Activated naive CD8-positive, alpha-beta T cell treated with anti-CD3 and anti-CD28 coated beads, Interleukin-2, amount 10 ng/mL, durations not matched to agents 7 days and 5 days (primary cell): ENCODE measurements around the gene ADGRD1. TPM values are rescaled to one million over a fixed set of nuclear protein-coding genes. Genes with fewer than 3 reads are reported as not detected.
"Not testable (repeated sequence)": the region's sequence is repeated elsewhere in the genome, so short reads cannot be mapped to it uniquely, and the experiment has no call there.

Experiments
- ATAC-seq: fragments of 150-1000 bp; cut with Tn5 transposase; one replicate; pipeline ENCODE4 v1.10.0; 2021; ENCODE audit warnings: low read depth, moderate library complexity
- POLR2A ChIA-PET: fragments of 350-600 bp; sonication (Branson Sonifier 250); formaldehyde crosslinking; loops from one replicate; lab custom pipeline; 2021; ENCODE audit warnings: antibody characterized with exemption; lab: Charles Lee
- DNase-seq: peaks from one replicate; pipeline ENCODE4 v3.0.0; 2021
- H3K27ac Mint-ChIP-seq: one replicate; pipeline ENCODE4 v1.8.0; 2022; ENCODE audit warnings: mild to moderate bottlenecking, mixed read lengths
- H3K27me3 Mint-ChIP-seq: one replicate; pipeline ENCODE4 v1.8.0; 2022; ENCODE audit warnings: mild to moderate bottlenecking, moderate library complexity, mixed read lengths
- H3K36me3 Mint-ChIP-seq: one replicate; pipeline ENCODE4 v1.8.0; 2021; ENCODE audit warnings: mild to moderate bottlenecking, mixed read lengths
- H3K4me1 Mint-ChIP-seq: one replicate; pipeline ENCODE4 v1.8.0; 2021; ENCODE audit warnings: mixed read lengths
- H3K4me3 Mint-ChIP-seq: one replicate; pipeline ENCODE4 v1.8.0; 2022; ENCODE audit warnings: mild to moderate bottlenecking, moderate library complexity, mixed read lengths
- H3K9me3 Mint-ChIP-seq: one replicate; pipeline ENCODE4 v1.8.0; 2021; ENCODE audit warnings: mixed read lengths
- total RNA-seq, 2 experiments: library from RNA; stranded (reverse); gene quantifications; one replicate each; pipeline ENCODE4 v1.2.3, GENCODE V29; 2021

ADGRD1 gene
- total RNA-seq, 2 experiments from 2014 or later: not detected

DNA sequence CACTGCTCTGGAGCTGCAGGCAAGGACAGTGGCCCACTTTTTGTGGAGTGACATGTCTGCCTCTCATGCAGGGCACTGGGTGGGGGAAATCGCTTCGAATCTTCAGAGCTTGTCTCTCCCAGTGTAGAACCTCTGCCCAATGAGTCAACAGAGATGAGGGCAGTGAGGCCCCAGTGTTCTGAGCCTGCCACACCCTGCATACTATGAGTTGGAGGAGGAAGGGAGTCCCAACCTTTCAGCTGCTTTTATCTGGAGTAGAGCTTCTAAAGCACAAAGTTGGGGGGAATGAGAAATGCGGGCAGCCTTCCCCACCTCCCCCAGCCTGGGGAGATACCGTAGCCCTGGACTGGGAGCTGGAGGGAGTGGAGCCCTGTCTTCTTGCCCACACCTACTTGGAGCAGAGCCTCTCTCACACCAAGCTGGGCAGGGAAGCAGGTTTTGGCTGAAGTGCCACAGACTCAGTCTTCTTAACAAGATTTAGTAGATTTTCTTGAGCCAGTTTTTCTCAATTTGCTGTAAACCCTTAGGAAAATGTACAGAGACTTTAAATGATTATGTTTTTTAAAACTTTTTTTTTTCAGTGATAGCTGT lies 159.1 kb downstream of the ADGRD1 start:
- POLR2A ChIA-PET: no interaction called here
- peaks cover 1% of the 10 kb centered on the region for H3K9me3 Mint-ChIP-seq

DNA sequence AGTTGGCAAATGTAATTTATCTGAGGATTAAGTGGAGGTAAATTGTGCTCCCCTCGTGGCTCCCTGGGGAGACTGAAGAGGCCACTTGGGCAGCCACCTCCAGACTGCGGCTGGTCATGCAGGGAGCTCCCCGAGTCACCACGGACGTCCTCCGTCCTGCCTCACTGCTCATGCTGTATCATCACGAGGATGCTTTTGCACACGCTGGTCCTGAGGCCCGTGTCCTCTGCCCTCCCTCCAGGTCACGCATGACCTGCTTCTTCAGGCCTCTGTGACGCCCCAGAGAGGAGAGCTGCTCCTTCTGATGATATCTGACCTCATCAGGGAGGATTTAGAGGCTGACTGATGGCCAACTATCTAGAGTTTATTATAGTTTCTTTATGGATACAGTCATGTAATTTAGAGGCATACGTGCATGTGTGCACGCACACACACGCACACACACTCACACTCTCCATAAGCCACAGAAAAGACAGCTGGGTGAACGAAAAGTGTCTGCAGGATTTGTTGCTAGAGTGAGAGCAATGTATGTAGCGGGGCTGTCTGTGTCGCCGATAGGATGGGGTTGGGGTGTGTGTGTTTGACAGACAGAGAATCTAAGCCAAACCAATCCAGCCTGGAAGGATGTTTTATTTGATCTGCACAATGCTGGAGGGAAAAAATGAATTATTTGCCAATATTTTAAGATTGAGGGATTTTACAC lies 160.0 kb downstream of the ADGRD1 start:
- DNase-seq: no peak
- Mint-ChIP-seq H3K27me3 (peaks cover 10% of the 10 kb centered on the region), H3K9me3 (peaks cover 1% of the 10 kb centered on the region), H3K4me3 (no peak overlapping the region), H3K27ac (no peak overlapping the region), H3K36me3 (no peaks in the 10 kb centered on the region), H3K4me1 (no peaks in the 10 kb centered on the region)
- no peak for ATAC-seq
- POLR2A ChIA-PET: no interaction called here

More for the DNA sequence above, 159.1 kb downstream of the ADGRD1 start:
- Mint-ChIP-seq H3K27ac (no peak overlapping the region), H3K4me1 (no peaks in the 10 kb centered on the region), H3K27me3 (peaks cover 10% of the 10 kb centered on the region), H3K36me3 (no peaks in the 10 kb centered on the region), H3K4me3 (no peak overlapping the region)
- no peak for ATAC-seq
- DNase-seq: no peak

DNA sequence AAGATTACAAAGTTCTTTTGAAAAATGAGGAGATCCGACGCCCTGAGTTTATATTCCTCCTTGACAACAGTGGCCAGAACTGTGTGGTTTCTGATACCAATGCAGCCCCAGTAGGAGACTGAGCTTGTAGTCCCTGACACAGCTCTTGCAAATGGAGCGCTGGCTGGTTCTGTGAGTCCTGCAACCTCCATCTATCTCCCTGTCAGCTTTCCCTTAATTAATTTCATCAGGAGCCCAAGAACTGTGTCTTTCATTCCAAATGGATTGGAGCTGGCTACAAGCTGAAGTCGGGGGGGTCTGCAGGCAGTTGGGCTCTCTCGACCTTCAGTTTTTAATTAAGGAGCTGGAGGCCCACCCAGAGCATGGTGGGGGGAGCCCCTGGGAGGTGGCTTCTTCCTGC lies 160.6 kb downstream of the ADGRD1 start:
- Mint-ChIP-seq H3K27ac (no peak overlapping the region), H3K36me3 (no peaks in the 10 kb centered on the region), H3K27me3 (peaks cover 7% of the 10 kb centered on the region), H3K4me3 (no peak overlapping the region), H3K9me3 (no peaks in the 10 kb centered on the region), H3K4me1 (no peaks in the 10 kb centered on the region)
- no peak for DNase-seq
- POLR2A ChIA-PET: no interaction called here
- ATAC-seq: no peak

DNA sequence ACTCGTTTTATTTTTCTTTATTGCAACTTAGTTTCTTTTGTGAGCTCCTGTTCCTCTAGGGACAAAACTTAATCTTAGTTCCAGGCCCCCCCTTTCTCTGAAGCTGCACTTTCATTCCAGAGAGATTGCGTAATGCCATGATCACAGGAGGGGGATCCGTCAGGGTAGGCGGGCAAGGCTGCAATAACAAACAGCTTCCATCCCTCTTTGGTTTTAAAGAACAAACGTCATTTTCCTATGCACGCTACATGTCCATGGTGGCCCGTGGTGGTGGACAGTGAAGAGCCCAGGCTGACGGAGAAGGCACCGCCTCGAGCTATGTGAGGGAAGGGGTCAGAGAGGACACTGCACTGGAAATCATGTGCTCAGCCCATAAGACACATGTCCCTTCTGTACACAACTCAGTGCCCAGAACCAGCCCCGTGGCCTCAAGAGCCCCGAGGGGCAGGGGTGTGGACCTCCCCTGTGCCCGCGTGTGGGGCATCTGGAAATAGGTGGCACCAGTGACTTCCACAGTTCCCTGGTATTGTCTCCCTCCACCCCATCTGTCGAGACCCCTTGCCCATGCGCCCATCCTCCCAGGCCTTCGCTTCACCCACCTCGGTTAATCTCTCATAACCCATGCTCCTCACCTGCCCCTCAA lies 161.4 kb downstream of the ADGRD1 start:
- H3K27ac Mint-ChIP-seq: no peak overlapping the region
- POLR2A ChIA-PET: no interaction called here
- H3K9me3 Mint-ChIP-seq: no peaks in the 10 kb centered on the region

DNA sequence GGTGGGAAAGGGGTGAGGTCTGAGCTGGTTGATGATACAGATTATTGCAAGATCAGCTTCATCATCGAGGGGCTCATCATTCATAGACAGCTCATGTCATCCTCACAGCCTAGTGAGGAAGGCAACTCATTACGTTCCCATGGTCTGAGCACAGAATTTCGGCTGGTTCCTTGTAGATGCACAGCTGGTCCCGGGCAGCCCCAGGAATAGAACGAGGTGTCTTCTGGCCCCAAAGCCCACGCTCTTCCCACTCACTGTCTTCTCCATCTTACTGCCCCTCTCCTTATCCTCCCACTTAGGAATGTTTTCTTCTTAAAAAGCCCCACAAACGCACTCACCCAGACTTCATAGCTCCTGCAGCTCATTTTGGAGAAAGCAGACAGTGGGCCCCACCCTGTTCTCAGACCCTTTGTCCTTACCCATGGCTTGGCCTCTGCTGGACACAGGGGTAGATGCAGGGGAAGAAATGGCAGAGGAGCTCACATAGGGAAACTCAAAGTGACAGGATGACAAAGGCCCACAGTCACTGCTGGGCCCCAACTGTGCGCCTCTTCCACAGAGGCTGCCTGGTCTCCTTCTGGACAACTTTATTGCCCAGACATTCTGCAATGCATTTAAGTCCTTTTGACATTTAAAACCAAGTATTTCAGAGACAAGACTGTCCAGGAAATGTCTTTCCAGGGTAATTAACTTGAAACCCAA lies 162.2 kb downstream of the ADGRD1 start:
- no peak overlapping the region for H3K27ac Mint-ChIP-seq
- DNase-seq (no peak), ATAC-seq (no peak)
- peaks cover 5% of the 10 kb centered on the region for H3K27me3 Mint-ChIP-seq
- no peak overlapping the region for H3K4me3 Mint-ChIP-seq
- H3K36me3 Mint-ChIP-seq: no peaks in the 10 kb centered on the region
- no peaks in the 10 kb centered on the region for H3K4me1 Mint-ChIP-seq
- no peaks in the 10 kb centered on the region for H3K9me3 Mint-ChIP-seq
- POLR2A ChIA-PET: no interaction called here

More for the DNA sequence above, 161.4 kb downstream of the ADGRD1 start:
- no peaks in the 10 kb centered on the region for H3K36me3 Mint-ChIP-seq
- ATAC-seq (no peak), DNase-seq (no peak)
- peaks cover 9% of the 10 kb centered on the region for H3K27me3 Mint-ChIP-seq
- H3K4me1 Mint-ChIP-seq: no peaks in the 10 kb centered on the region
- H3K4me3 Mint-ChIP-seq: no peak overlapping the region

DNA sequence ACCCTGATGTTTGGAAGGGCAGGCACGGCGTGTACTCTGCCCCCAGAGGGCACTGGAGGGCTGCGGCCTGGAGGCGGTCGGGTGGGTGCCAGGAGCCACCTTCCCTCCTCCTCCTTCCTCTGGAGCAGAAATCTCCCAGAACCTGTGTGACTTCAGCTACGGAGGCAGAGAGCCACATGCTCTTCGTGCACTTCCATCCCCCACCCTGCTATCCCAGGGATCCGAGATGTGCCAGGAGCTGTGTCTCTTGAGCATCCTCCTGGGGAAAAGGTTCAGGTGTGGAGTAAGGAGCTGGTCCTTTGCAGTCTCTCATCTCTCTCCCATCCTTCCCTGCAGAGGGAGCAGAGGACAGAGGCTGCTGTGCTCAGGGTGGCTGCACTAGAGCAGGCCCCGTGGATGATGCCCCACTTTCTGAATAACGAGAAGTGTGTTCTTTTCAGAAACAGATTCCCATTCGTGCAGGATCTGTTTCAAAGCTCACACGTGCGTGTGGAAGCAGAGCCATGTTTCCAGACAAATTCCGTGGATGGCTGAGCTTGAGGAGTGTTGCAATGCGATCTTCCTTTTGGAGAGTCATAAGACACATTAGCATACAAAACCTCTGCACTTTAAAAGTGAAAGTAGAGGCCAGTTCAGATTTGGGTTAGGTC lies 162.9 kb downstream of the ADGRD1 start:
- POLR2A ChIA-PET: no interaction called here
- no peak for ATAC-seq
- H3K4me1 Mint-ChIP-seq: no peaks in the 10 kb centered on the region

DNA sequence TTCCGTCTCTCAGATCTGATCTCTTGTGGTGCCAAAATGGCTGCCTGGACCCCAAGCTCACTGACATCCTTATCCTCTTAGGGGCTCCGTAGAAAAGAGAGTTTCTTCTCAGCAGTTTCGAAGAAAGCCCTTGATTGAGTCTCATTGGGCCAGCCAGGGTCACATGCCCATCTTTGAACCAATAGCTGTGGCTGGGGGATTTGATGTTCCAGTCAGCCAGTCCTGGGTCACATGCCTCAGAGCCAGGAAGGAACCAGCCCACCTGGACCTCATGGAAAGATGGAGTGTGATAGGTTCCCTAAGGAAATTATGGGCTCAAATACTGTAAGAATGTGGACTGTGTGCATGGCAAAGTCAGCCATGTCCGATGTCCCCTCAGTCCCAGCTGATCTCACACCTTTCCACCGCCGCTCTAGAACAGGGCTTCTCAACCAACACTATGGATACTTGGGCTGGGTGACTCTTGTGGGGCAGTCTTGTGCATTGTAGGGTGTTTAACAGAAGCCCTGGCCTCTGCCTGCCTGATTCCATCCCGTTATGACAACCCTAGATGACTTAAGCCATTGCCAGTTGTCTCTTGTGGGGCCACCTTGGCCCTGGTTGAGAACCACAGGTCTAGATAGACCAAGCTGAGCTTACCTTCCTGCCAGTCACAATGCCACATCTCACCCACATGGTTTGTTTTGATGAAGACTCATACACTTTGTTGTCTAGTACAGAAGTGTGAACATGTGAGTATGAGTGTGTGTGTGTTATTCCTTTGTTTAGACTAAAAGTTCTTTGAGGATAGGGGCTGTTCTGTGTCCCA lies 163.9 kb downstream of the ADGRD1 start:
- H3K27me3 Mint-ChIP-seq: peaks cover 2% of the 10 kb centered on the region
- DNase-seq (peak; percentile 10), ATAC-seq (no peak)
- no peak overlapping the region for H3K4me3 Mint-ChIP-seq
- H3K4me1 Mint-ChIP-seq: no peaks in the 10 kb centered on the region
- H3K27ac Mint-ChIP-seq: no peak overlapping the region
- POLR2A ChIA-PET: no interaction called here
- H3K36me3 Mint-ChIP-seq: no peaks in the 10 kb centered on the region
- H3K9me3 Mint-ChIP-seq: no peaks in the 10 kb centered on the region

More for the DNA sequence above, 162.9 kb downstream of the ADGRD1 start:
- Mint-ChIP-seq H3K4me3 (no peak overlapping the region), H3K27ac (no peak overlapping the region), H3K27me3 (peaks cover 5% of the 10 kb centered on the region), H3K9me3 (no peaks in the 10 kb centered on the region), H3K36me3 (no peaks in the 10 kb centered on the region)
- no peak for DNase-seq

DNA sequence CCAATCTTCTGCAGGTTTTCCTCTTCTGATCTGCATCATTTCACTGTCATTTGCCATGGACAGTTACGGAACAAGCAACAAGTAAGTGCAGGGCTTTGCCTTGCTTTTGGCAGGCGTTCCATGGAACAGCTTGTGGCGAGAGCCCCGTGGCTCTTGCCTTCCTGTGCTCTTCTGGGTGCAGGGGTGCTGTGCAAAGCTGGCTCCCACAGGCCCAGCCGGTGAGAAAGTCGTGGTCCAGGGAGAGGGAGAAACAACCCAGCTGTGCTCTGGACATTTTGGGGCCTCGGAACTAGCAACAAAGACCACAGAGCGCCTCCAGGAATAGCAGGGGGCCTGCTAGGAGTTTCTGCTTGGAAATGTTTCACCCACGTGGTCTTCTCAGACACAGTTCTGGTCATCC lies 164.7 kb downstream of the ADGRD1 start:
- H3K36me3 Mint-ChIP-seq: no peaks in the 10 kb centered on the region
- no peaks in the 10 kb centered on the region for H3K9me3 Mint-ChIP-seq
- ATAC-seq: no peak
- H3K27ac Mint-ChIP-seq: no peak overlapping the region
- no peaks in the 10 kb centered on the region for H3K4me1 Mint-ChIP-seq
- peaks cover 2% of the 10 kb centered on the region for H3K27me3 Mint-ChIP-seq
- DNase-seq: peak; percentile 3
- POLR2A ChIA-PET: no interaction called here
- H3K4me3 Mint-ChIP-seq: no peak overlapping the region

DNA sequence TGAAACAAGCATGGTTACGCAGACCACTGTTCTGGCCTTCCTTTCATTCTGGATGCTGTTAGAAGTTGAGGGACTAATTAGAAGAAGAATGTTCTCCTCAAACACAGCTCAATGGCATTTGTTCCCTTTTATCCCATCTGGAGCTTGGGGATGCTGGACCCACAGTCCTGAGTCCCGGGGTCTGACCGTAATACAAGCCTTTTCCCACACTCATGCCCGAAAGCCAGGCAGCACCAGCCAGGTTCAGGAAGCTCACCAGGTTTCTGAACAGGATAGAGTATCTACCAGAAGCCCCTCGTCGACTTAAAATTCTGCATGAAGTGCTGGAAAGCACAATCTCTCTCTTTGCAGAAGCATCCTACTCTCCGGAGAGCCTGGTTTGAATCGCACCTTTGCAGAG lies 165.6 kb downstream of the ADGRD1 start:
- H3K27me3 Mint-ChIP-seq, H3K4me1 Mint-ChIP-seq, H3K9me3 Mint-ChIP-seq, POLR2A ChIA-PET, H3K4me3 Mint-ChIP-seq, DNase-seq, H3K27ac Mint-ChIP-seq, ATAC-seq, H3K36me3 Mint-ChIP-seq: not testable (repeated sequence)

DNA sequence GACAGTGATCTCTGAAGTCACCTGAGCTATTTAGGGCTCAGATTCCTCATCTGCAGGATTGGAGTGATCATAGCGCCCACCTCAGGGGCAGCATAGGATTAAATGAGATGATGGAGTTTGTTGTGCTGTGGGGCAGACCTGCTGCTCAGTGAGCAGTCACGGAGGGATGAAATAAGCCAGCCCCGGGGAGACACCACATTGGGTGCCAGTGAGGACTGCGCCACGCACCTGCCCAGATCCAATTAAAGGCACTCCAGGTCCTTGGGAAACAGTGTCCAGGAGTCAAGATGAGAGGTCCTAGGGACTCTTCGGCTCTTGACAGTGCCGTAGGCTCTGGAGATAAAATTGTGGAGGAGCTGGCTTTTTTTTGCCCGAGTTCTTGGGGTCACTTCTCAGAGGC lies 166.2 kb downstream of the ADGRD1 start:
- peaks cover 2% of the 10 kb centered on the region for H3K27me3 Mint-ChIP-seq
- no peak overlapping the region for H3K4me3 Mint-ChIP-seq
- ATAC-seq (no peak), DNase-seq (no peak)
- no peaks in the 10 kb centered on the region for H3K4me1 Mint-ChIP-seq
- no peak overlapping the region for H3K27ac Mint-ChIP-seq
- H3K9me3 Mint-ChIP-seq: no peaks in the 10 kb centered on the region
- no peaks in the 10 kb centered on the region for H3K36me3 Mint-ChIP-seq
- POLR2A ChIA-PET: no interaction called here

DNA sequence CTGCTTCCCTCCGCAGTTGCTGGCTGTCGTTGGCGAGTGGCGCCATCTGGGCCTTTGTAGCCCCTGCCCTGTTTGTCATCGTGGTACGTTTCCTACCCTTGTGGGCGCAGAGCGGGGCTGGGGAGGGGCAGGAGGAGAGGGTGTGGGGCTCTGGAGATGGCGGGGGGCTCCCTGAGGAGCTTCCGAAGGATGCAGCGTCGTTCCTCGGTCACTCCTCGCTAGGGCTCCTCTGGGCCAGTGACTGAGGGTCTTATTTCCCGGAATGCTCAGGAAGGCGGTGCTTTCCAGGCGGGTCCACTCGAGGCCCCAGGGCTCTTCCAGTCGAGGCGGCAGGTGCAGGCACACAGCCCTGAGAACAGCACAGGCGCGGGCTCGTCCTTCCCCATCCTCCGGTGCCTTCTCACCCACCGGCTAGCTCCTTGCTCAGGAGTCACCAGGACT lies 167.1 kb downstream of the ADGRD1 start:
- Mint-ChIP-seq H3K4me3 (no peak overlapping the region), H3K9me3 (no peaks in the 10 kb centered on the region), H3K27me3 (peaks cover 4% of the 10 kb centered on the region), H3K27ac (no peak overlapping the region), H3K4me1 (no peaks in the 10 kb centered on the region), H3K36me3 (no peaks in the 10 kb centered on the region)
- ATAC-seq (no peak), DNase-seq (no peak)
- POLR2A ChIA-PET: no interaction called here

DNA sequence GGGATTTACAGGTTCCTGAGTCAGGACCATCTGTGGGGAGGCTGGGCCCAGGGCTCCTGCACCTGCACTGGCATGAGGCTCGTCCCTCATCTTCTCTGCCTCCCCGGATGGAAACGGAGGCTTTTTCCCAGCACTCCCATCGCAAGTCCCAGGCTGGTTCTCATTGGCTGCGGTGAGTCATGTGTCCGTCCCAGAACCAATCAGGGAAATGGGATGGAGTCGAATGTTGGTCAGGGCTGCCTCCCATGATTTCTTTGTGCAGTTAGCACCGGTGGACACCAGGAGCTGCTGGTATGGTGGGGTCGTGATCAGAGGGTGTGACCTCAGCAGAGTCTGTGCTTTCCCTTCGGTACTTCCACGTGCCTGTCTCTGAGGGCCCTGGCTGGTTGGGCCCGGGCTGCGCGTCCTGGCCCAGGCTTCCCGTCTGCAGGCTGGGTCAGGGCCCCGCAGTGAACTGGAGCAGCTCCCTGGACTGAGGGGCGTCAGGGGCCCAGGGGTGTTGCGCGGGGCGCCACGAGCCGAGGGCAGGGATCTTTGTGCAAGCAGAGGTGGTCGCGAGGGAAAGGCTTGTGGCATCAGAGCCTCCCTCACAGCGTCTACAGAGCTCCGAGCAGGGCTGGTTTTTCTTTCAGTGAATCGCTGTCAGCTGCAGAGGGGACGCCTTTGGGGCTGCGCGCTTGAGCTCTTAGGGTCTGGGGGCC lies 168.1 kb downstream of the ADGRD1 start:
- no peak overlapping the region for H3K4me3 Mint-ChIP-seq
- POLR2A ChIA-PET: no interaction called here
- DNase-seq (no peak), ATAC-seq (no peak)
- no peaks in the 10 kb centered on the region for H3K4me1 Mint-ChIP-seq
- no peak overlapping the region for H3K27ac Mint-ChIP-seq
- H3K9me3 Mint-ChIP-seq: no peaks in the 10 kb centered on the region
- no peaks in the 10 kb centered on the region for H3K36me3 Mint-ChIP-seq
- peaks cover 4% of the 10 kb centered on the region for H3K27me3 Mint-ChIP-seq
